Kidney (tissue), 14 donors: ENCODE results near the gene L3MBTL4. TPM values are rescaled to one million over a fixed set of nuclear protein-coding genes. Genes with fewer than 3 reads are reported as not detected.

Source experiments
- DNase-seq, 5 donors: peaks; one replicate each; pipeline ENCODE4 v3.0.0-alpha.2; 2013 to 2020
- FAIRE-seq: peaks from 2 replicates; lab custom pipeline; 2012; peaks lifted over from hg19 to GRCh38; lab: Jason Lieb, UNC
- H3K27ac ChIP-seq, 2 donors: one replicate each; pipeline ENCODE4 v1.7.0; 2013; ENCODE audit warnings: low read depth in 2 of 2, low read length in 2 of 2, inconsistent platforms in 1 of 2
- H3K27me3 ChIP-seq: one replicate; pipeline ENCODE4 v1.7.1; 2013; ENCODE audit warnings: low read length, inconsistent platforms; ENCODE audit not compliant: control insufficient read depth, insufficient read depth
- H3K36me3 ChIP-seq, 3 donors: one replicate each; pipeline versions ENCODE4 v1.7.0 to v1.7.1; 2013; ENCODE audit warnings: low read length in 3 of 3, control low read depth in 1 of 3, inconsistent platforms in 1 of 3; ENCODE audit not compliant: insufficient read depth in 3 of 3, control insufficient read depth in 2 of 3
- H3K4me1 ChIP-seq, 3 donors: one replicate each; pipeline versions ENCODE4 v1.7.0 to v1.7.1; 2013; ENCODE audit warnings: low read length in 3 of 3, inconsistent platforms in 1 of 3, low read depth in 1 of 3; ENCODE audit not compliant: control insufficient read depth in 2 of 3, insufficient read depth in 2 of 3
- H3K4me3 ChIP-seq, 3 donors: one replicate each; pipeline versions ENCODE4 v1.7.0 to v1.8.1; 2013; ENCODE audit warnings: low read length in 3 of 3, control low read depth in 1 of 3, inconsistent platforms in 1 of 3
- H3K9ac ChIP-seq, 3 donors: one replicate each; pipeline versions ENCODE4 v1.7.0 to v1.7.1; 2013; ENCODE audit warnings: low read length in 3 of 3, control low read depth in 1 of 3, inconsistent platforms in 1 of 3
- H3K9me3 ChIP-seq, 3 donors: one replicate each; pipeline versions ENCODE4 v1.7.0 to v1.7.1; 2013; ENCODE audit warnings: low read length in 3 of 3, control low read depth in 1 of 3, inconsistent platforms in 1 of 3; ENCODE audit not compliant: control insufficient read depth in 2 of 3, insufficient read depth in 1 of 3
- intact Hi-C: fragments of 100-400 bp; cut with DNase I; formaldehyde crosslinking; loops from one replicate; pipeline ENCODE4 v1.11.1; 2022
- polyA plus RNA-seq: library from polyadenylated mRNA; stranded (reverse); fragments of 350-450 nt; fragmentation: Illumina TruSeq; extraction: RNeasy Lipid Tissue Mini Kit (QIAGEN cat#74804); gene quantifications from one replicate; pipeline ENCODE4 v1.2.3, GENCODE V29; 2014; ENCODE audit warnings: low read depth, low replicate concordance; ENCODE audit not compliant: insufficient read depth
- total RNA-seq: library from RNA; stranded (reverse); fragmentation: NEBNext Ultra II Directional; extraction: Animal tissue kit (Norgen Biotek cat#: 25700); gene quantifications from one replicate; pipeline ENCODE4 v1.2.1, GENCODE V29; 2021
- TF ChIP-seq, protein P1 (sequence below): IDR thresholded peaks from 3 replicates; pipeline ENCODE4 v1.5.1; 2012; ENCODE audit warnings: mild to moderate bottlenecking, moderate library complexity, borderline replicate concordance; ENCODE audit not compliant: insufficient read depth; ENCODE audit errors: extremely low read depth
- donor health status: control.
- donor health status: control.
- donor health status: control.
- donor health status: control.
- donor health status: control.
- donor health status: DM: yes; HTN: yes; CAD: no.
- donor health status: Normal renal cell carcinoma (clear cell type).

The L3MBTL4 gene
- total and polyA plus RNA-seq, 2 donors from 2014 or later = 3.9 to 15.2 TPM

- Histone ChIP-seq H3K36me3 (no peaks in the 10 kb centered on the region), H3K27ac (no peak overlapping the region), H3K4me1 (no peaks in the 10 kb centered on the region), H3K27me3 (no peaks in the 10 kb centered on the region), H3K4me3 (no peak overlapping the region), H3K9me3 (no peaks in the 10 kb centered on the region), H3K9ac (no peak overlapping the region)
- DNase-seq = peak in 1 of 5 donors; percentile 10
- intact Hi-C loops = no loop called here
- TF ChIP-seq, protein P1, sequence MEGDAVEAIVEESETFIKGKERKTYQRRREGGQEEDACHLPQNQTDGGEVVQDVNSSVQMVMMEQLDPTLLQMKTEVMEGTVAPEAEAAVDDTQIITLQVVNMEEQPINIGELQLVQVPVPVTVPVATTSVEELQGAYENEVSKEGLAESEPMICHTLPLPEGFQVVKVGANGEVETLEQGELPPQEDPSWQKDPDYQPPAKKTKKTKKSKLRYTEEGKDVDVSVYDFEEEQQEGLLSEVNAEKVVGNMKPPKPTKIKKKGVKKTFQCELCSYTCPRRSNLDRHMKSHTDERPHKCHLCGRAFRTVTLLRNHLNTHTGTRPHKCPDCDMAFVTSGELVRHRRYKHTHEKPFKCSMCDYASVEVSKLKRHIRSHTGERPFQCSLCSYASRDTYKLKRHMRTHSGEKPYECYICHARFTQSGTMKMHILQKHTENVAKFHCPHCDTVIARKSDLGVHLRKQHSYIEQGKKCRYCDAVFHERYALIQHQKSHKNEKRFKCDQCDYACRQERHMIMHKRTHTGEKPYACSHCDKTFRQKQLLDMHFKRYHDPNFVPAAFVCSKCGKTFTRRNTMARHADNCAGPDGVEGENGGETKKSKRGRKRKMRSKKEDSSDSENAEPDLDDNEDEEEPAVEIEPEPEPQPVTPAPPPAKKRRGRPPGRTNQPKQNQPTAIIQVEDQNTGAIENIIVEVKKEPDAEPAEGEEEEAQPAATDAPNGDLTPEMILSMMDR = no peak
- FAIRE-seq = no peak
Measured at GRCh38 chr18:5986257-5986931, 428.3 kb downstream of the L3MBTL4 start.

- Histone ChIP-seq H3K36me3 (no peaks in the 10 kb centered on the region), H3K9ac (no peak overlapping the region), H3K4me3 (no peak overlapping the region), H3K27ac (no peak overlapping the region), H3K9me3 (no peaks in the 10 kb centered on the region), H3K4me1 (no peaks in the 10 kb centered on the region), H3K27me3 (no peaks in the 10 kb centered on the region)
- intact Hi-C loops = no loop called here
- TF ChIP-seq, protein P1 = no peak
- FAIRE-seq (no peak), DNase-seq (no peak)
Measured at GRCh38 chr18:5984245-5984644, 430.5 kb downstream of the L3MBTL4 start.

- no peak for FAIRE-seq
- intact Hi-C loops = no loop called here
- Histone ChIP-seq H3K9ac (no peak overlapping the region), H3K4me3 (no peak overlapping the region), H3K36me3 (no peaks in the 10 kb centered on the region), H3K4me1 (no peaks in the 10 kb centered on the region), H3K27ac (no peak overlapping the region), H3K9me3 (no peaks in the 10 kb centered on the region), H3K27me3 (no peaks in the 10 kb centered on the region)
- TF ChIP-seq, protein P1 = no peak
- no peak for DNase-seq
Measured at GRCh38 chr18:5983488-5983887, 431.2 kb downstream of the L3MBTL4 start.
